LHCN-M2 (cell line): ENCODE data around the gene ADAP2. TPM values are rescaled to one million over a fixed set of nuclear protein-coding genes. Genes with fewer than 3 reads are reported as not detected.
"Not testable (repeated sequence)": the region's sequence is repeated elsewhere in the genome, so short reads cannot be mapped to it uniquely, and the experiment has no call there.

ENCODE experiments used
- DNase-seq: peaks from one replicate; pipeline ENCODE4 v3.0.0-alpha.2; 2012; ENCODE audit warnings: low read depth
- polyA plus RNA-seq: library from polyadenylated mRNA; unstranded; fragments of >200 nt; gene quantifications from one replicate; pipeline ENCODE4 v1.2.1, GENCODE V29; 2012; ENCODE audit warnings: missing spikeins
- total RNA-seq: library from RNA; depleted of rRNA; stranded (reverse); fragments of >200 nt; gene quantifications from 2 replicates; pipeline ENCODE4 v1.2.3, GENCODE V29; 2014; rRNA removed

Gene ADAP2
- 0.75 TPM in 1 of 2 replicates, not detected in the other for total RNA-seq
- 0.11 TPM for polyA plus RNA-seq

DNA sequence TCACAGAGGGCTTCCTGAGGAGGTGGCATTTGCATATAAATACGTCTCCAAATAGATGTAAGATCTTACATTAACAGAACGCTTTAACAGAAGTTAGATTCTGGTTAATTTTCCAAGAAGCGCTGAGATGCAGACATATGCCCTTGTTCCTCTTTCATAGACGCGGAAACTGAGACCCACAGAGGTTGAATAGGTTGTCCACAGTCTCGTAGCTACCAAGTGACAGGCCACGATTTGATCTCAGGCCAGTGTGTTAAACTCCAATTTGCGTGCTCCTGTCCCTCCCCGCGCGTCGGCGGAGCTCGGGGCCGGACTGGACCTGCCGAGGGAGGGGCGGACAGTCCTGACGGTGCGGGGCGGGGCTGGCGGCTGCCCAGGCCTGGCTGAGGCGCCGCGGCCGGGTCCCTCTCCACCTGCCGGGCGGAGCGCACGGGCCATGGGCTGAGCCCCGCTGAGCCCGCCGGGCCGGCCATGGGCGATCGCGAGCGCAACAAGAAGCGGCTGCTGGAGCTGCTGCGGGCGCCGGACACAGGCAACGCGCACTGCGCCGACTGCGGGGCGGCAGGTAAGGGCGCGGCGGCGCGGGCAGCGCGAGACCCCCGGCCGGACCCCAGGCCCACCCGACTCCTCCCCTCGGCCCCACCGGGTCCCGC lies at the start of gene ADAP2:
ADAP2 (plus strand) TSS at position 402 of the 653 bp plus-strand sequence; CDS start at position 472, 70 bp downstream.
- DNase-seq, result no peak

GRCh38 chr17:30886187-30886586 lies 35.6 kb upstream of the ADAP2 start:
- no peak for DNase-seq

- no peak for DNase-seq
Observed at GRCh38 chr17:30894236-30894635, 27.5 kb upstream of the ADAP2 start.

DNA sequence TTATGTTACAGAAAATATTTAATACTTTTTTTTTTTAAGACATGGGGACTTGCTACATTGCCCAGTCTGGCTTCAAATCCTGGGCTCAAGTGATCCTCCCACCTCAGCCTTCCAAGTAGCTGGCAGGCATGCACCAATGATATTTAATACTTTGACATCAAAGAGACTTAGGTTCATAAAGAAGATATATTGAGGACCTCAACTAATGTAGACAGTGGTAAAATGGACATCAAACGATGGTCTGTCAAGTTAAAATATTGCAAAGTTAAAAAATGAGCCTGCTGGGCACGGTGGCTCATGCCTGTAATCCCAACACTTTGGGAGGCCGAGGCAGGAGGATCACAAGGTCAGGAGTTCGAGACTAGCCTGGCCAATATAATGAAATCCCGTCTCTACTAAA lies 24.4 kb upstream of the ADAP2 start:
- DNase-seq, result no peak

GRCh38 chr17:30905742-30906100 lies 16.0 kb upstream of the ADAP2 start:
- peak; percentile 31 for DNase-seq

DNA sequence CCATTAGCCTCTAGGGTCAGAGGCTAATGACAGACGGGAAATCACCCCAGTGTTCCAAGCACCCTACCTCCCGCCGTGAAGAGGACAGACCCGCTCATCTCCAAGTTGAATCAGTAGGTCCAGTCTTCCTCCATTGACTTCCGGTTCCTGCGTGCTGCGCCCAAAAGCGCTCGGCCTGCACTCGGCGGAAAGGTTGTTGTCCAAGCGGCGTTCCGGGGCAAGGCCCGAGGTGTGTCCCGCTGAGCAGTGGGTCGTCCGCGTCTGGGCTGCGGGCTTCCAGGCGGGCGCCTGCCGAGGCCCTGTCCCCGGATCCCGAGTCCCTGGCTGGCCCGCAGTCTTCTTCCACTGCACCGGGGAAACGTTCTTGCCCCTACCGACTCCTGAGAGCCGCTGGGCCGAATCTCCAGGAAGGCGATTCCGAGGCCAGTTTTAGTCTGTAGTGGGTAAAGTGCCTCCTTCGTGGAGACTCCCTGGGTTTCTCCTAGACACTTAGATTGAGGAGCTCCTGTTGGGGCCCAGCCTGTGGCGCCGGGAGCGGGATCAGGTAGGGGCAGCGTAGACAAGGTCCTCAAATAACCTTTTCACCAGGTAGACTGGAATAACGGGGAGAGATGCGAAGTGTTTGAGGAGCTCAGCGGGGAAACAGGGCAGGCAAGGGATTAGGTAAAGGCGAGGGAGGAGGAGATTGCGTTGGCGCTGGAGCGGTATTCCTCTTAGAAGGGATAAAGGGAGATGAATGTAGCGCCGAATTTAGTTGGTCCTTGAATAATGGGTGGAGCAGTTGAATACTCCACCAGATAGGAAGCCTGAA lies 15.4 kb upstream of the ADAP2 start, which contains the start of gene TEFM:
TEFM (minus strand) TSS at position 138 of the 811 bp plus-strand sequence; CDS start at position 98, 40 bp downstream.
- peak; percentile 87 for DNase-seq

GRCh38 chr17:30908717-30909420 lies 12.9 kb upstream of the ADAP2 start:
- no peak for DNase-seq

GRCh38 chr17:30910151-30910550 lies 11.6 kb upstream of the ADAP2 start:
- DNase-seq, result not testable (repeated sequence)

DNA sequence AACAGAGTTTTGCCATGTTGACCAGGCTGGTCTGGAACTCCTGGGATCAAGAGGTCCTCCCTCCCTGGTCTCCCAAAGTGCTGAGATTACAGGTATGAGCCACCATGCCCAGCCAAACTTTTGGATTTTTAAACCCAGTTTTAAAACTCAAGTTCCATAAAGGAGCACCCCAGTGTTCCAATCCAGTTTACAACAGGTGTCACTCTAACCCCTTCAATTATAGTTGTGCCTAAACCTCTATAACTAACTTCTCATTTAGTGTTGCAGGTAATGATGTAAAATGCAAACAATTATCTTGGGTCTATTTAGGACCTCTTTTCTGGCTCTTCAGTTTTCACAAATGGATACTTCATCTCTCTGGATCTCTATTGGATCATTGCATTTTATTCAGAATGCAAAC lies 7.8 kb upstream of the ADAP2 start:
- DNase-seq, result no peak

GRCh38 chr17:30915833-30916611 lies 5.7 kb upstream of the ADAP2 start:
- DNase-seq, result no peak

DNA sequence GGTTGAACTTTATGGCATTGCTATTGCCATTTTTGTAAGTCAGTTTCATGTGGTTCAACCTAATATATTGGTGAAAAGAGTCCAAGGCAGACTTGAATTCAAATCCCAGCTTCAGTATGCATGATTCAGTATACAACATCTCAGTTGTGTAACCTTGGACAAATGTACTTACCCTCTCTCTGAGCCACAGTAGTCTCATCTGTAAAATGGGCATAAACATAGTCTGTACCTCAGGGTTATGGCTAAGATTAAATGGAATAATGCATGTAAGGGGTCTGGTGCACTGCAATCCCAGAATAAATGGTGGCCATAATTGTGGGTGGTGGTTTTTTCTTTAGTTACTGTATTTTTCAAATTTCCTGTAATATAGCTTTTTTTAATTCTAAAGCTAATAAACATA lies 4.7 kb upstream of the ADAP2 start:
- DNase-seq, result no peak

- DNase-seq, result peak; percentile 29
Observed at GRCh38 chr17:30920282-30920681, 1.5 kb upstream of the ADAP2 start.

DNA sequence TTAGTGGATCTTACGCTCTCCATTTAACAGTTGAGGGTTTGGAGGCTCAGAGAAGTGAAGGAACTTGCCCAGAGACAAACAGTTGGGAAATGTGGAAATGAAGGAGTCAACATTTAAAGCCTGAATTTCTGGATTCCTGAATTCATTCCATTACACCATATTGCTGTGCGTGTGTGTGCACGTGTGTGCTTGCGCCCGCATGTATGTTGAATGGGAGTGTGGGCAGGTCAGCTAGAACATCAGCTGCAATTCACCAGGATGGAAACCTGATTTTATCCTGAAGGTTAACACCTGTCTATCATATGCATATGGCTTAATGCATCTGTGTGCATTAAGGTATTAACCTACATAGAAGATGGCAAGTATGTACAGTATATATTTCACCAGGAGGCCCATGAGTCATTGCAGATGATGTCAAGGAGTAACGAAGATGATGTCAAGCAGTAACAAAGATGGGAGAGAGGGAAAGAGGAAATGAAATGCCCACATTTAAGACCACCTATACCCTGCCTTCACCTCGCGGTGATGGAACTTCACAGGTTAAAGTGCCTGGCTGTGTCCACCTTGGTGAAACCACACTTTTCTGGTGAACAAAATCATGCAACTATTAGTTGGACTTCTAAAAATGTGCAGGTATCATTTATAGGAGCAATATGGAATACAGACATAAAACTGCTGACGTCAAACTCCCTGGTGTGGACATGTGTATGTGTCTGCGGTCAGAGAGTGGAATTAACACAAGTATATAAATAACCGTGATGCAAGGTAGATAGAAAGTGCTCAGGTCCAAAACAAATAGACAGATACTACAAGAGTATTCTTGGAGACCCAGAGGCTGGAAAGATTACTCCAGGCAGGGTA lies 832 bp upstream of the ADAP2 start:
- no peak for DNase-seq

- no peak for DNase-seq
Observed at GRCh38 chr17:30922235-30923030, 688 bp downstream of the ADAP2 start.

DNA sequence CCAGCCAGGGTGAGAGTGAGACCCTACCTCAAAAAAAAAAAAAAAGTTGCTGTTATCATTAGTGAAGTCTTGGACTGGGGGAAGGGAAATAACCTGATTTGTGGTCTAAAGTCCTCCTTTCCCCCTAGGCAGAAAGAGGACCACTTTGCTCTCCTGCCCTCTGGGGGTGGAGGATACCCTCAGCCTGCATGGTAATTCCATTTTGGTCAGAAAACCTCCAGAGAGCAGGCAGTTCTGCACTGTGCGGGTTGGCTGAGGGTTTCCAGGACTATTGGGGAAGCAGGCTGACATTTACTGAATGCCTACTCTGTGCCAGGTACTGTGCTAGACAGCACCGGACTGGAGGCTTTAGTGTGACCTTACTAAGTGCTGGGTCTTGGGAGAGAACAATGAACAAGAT lies 2.6 kb downstream of the ADAP2 start:
- DNase-seq, result no peak

- DNase-seq, result no peak
Observed at GRCh38 chr17:30926516-30926915, 4.8 kb downstream of the ADAP2 start.

GRCh38 chr17:30927756-30928155 lies 6.0 kb downstream of the ADAP2 start:
- no peak for DNase-seq

DNA sequence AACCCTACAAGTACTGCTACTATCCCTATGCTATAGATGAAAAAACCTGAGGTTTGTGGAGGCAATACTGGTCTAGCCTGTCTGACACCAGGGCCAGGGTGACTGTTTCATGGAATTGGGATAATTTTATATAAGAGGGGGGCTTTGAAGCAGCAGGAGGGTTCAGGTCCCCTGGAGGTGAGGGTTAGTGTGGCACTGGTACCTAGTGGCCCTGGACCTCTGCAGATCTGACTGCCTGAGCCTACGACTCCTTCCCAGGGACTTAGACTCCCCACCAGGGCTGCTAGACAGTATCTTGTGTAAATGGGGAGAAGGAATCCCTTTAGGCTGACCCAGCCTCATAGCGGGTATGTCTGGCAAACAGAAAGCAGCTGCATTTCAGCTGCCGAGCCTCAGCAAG lies 6.8 kb downstream of the ADAP2 start:
- DNase-seq, result no peak

DNA sequence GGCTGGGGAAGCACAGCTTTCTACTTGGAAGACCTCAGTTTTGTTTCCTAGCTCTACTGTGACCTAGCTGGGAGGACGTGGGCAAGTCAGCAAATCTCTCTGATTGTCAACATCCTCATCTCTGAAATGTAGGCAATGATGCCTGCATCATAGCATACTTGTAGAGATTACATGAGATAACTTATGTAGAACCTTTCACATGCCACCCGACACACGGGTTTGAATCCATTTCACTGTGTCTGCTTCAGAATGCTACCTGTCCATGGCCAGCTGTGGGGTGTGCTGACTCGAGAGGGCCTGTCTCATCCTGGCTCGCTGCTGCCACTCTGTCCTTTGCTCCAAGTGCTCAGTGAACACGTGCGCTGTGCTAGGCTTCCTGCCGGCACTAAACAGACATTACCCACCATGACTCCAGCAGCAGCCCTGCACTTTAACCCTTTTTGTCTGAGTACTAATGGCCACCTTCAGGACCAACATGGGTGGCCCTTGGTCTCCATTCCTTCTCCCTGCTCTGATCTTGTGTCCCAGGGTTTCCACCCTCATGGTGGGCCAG lies 7.4 kb downstream of the ADAP2 start:
- DNase-seq, result no peak
